SH-SY5Y (cell line): Measurements from ENCODE around the gene LRRC55.

Experiments used
- GATA2 ChIP-seq: IDR thresholded peaks from 2 replicates; pipeline ENCODE4 v1.6.1; 2011; ENCODE audit warnings: mild to moderate bottlenecking, low read depth, low read length
- GATA3 ChIP-seq: IDR thresholded peaks from 2 replicates; pipeline ENCODE4 v1.6.1; 2011; ENCODE audit warnings: low read depth, mild to moderate bottlenecking, low read length, moderate library complexity

DNA sequence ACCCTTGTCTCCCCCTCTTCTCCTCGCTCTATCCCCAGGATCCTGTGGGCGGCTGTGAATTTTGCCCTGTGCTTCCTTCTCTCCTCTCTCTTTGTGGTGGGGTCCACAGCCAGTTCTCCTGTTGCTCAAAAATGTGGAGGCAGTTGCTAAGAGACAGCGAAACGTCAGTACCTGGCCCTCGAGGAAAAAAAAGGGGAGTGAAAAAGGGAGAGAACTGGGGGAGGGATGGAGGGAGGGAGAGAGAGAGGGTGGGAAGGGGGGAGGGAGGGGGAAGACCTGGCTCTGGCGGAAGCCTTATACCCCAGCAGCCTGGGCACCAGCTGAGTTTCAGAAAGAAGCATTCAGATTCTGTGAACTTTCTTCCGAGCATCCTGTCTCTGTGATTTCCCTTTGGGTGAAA is 2.1 kb upstream of the LRRC55 start:
- TF ChIP-seq GATA2 = no peak
- TF ChIP-seq GATA3 = no peak
